Fibroblast of lung (primary cell): ENCODE data around the gene FAM184A.

Source experiments
- EZH2 ChIP-seq: IDR thresholded peaks from 2 replicates; pipeline ENCODE4 v1.5.1; 2012; ENCODE audit warnings: low read length, control low read depth, mild to moderate bottlenecking; ENCODE audit errors: missing control alignments
- TF ChIP-seq, protein P1 (sequence below), 2 donors: IDR thresholded peaks in 1 of 2; conservative IDR thresholded peaks in 1 of 2; 1 replicate in 1 of 2; 2 replicates in 1 of 2; pipeline ENCODE4 v1.5.1; 2011 to 2012; ENCODE audit warnings: low read length in 2 of 2, control low read depth in 1 of 2, inconsistent platforms in 1 of 2, low read depth in 1 of 2, mild to moderate bottlenecking in 1 of 2

DNA sequence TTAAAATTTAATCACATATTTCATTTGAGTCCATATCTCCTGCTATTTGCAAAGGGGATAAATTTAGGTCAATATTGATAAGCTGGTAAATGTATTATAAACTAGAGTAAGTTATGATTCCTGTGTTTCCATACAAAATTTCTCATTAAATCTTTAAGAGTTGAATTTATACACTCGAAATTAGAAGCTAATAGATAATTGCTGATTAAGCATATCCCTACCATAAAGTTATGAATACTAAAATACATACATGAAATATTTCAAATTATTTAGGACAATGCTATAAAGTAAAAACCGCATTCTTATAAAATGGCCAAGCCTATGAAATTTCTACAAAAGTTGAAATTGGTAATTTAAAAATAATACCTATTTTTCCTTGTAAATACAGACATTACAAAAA lies 71.5 kb downstream of the FAM184A start:
- TF ChIP-seq, protein P1, sequence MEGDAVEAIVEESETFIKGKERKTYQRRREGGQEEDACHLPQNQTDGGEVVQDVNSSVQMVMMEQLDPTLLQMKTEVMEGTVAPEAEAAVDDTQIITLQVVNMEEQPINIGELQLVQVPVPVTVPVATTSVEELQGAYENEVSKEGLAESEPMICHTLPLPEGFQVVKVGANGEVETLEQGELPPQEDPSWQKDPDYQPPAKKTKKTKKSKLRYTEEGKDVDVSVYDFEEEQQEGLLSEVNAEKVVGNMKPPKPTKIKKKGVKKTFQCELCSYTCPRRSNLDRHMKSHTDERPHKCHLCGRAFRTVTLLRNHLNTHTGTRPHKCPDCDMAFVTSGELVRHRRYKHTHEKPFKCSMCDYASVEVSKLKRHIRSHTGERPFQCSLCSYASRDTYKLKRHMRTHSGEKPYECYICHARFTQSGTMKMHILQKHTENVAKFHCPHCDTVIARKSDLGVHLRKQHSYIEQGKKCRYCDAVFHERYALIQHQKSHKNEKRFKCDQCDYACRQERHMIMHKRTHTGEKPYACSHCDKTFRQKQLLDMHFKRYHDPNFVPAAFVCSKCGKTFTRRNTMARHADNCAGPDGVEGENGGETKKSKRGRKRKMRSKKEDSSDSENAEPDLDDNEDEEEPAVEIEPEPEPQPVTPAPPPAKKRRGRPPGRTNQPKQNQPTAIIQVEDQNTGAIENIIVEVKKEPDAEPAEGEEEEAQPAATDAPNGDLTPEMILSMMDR (conservative IDR thresholded peaks at IDR 0.05 in 1 of 2, IDR thresholded peaks at IDR 0.05 in 1 of 2; ENCODE audit: low read depth in 1 of 2, low read length in 2 of 2) = no peak
- TF ChIP-seq EZH2 = no peak
